Measurements from ENCODE around the gene SERINC2.
"Not testable (repeated sequence)": the region's sequence is repeated elsewhere in the genome, so short reads cannot be mapped to it uniquely, and the experiment has no call there.

GRCh38 chr1:31472314-31472651, 59.3 kb downstream of the SERINC2 start:
- TF ChIP-seq CTCF (IDR thresholded peaks at IDR 0.05); POLR2A (IDR thresholded peaks at IDR 0.05; ENCODE audit: low read length); RFX5 (IDR thresholded peaks at IDR 0.05); HOXB13 (CRISPR knock-in tag; IDR thresholded peaks at IDR 0.05; ENCODE audit: low read depth): not testable (repeated sequence)
